SIG-M5 treated with dmso at 0.1 percent for 504 hours (cell line): ENCODE measurements around the gene PTGIS.

Experiments used
- DNase-seq: peaks from one replicate; lab custom pipeline; 2025; ENCODE audit not compliant: unreplicated experiment; lab: John Stamatoyannopoulos, UW

The PTGIS gene

DNA sequence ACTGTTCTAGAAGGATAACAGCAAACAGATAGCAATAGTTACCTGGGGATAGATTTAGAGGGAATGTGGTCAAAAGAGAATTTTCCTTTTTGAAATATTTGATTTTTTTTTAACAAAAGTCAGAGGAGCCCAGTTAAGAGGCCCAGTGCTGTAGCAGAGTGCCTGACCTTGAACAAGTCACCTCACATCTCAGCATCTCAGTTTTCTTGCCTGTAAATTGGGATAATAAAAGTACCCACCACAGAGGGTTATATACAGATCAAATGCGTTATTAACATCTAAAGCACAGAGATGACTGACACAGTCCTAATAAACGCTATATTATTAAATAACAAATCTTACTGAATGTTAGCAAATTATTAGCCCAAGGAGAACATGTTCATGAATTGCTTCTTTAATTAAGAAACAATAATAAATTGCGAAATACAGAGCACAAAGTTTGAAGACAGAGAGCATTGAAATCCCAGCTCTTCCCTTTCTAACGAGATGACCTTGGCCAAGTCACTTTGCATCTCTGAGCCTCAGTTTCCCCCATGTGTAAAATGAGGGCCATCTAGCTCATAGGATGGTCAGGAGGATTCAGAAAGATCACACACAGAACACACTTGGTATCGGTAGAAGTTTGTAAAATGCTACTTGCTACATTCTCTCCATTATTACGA lies 35.5 kb downstream of the PTGIS start:
- no peak for DNase-seq

DNA sequence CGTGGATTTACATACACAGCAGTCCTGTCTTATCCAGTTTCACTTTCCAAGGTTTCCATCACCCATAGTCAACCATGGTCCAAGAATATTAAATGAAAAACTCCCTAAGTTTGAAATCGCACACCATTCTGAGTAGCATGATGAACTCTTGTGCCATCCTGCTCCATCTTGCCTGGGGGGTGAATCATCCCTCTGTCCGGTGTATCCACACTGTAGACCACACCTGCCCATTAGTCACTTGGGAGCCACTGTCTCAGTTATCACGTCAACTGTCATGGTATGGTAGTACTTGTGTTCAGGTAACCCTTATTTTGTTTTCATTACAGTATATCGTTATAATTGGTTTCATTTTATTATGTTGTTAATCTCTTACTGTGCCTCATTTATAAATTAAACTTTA lies 38.5 kb downstream of the PTGIS start:
- DNase-seq, result no peak

DNA sequence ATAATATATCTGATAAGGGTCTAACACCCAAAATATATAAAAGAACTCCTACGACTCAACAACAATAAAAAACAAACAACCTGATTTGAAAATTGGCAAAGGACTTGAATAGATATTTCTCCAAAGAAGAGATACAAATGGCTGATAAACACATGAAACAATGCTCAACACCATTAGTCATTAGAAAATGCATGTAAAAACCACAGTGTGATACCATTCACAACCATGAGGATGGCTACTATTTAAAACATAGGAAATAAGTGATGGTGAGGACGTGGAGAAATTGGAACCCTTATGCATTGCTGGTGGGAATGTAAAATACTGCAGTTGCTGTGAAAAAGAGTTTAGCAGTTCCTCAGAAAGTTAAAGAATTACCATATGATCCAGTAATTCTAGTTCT lies 41.4 kb downstream of the PTGIS start:
- DNase-seq, result no peak

DNA sequence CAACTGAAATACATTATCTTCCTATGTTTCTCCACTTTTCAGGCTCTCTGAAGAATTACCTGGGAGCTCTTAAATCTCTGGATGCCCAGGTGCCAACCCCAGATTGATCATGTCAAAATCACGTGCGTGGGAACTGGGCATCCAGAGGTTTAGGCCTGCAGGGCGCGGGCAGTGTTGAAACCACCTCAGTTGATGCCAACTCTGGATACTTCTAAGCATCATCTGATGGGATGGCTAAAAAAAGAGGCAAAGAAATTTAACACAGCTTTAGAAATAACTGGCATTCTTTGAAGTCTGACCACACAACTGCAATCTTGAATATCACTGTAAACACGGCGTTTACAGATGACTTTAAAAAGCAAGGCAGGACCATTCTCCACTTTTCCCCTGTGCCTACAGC lies 41.9 kb downstream of the PTGIS start:
- no peak for DNase-seq

DNA sequence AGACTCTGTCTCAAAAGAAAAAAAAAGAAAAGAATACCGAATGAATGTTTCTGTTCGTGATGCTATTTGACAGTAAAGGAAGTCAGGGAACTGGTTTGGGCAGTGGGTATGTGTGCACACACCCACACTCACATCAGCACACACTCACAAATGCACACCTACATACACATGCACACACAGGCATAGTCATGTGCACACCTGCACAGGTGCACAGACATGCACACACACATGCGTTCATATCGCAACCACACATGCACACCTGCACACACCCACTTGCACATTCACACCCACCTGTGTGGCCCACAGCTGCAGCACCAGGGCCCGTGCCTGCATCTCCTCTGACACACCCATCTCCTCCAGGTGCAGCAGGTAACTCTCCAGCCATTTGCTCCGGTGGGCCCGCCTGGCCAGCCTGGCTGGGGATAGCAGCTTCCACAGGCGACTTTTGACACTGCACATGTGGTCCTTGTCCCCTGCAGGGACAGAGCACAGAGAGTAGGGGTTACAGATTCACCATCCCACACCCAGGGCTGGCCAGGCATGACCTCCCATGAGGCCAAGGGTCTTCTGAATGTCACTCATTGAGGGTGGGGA lies 44.1 kb downstream of the PTGIS start:
- DNase-seq, result no peak

DNA sequence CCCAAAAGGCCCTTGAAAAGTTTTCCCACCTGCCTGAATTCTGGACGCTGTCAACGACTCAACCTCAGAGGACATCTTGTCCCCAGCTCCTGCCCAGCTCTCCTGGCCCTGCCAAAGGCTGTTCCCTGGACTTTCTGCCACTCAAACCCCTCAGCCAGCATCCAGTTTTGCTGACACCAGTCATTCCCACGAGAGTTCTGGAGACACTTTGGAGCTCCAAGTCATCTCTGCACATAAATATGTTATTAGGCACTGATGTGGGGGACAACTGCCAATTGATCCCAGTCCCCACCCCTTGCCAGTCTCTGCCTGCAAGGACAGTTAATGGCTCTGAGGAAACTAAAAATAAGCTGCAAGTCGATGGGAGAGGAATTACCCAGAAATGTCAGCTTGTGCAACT lies 46.6 kb downstream of the PTGIS start:
- no peak for DNase-seq

DNA sequence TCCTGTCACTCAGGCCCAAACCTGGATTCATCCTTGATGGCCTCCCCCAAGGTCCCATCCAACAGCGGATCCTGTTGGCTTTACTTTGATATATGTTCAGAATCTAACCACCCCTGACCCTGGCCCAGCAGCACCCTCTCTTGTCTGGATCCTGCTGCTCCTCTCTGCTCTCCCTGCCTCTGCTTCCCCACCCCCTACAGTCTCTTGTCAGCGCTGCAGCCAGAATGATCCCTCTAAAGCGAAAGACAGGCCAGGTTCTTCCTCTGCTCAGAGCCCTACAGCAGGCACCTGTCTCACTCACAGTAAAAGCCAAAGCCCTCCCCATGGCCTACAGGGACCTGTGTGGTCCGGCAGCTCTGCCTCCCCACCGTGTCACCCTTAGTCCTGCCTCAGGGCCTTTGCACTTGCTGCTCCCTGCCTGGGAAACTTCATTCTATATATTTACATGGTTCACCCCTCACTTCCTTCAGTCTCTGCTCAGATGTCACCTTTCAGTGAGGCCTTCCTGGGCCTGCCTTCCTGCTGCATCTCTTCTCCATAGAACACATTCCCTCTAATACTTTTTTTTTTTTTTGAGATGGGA lies 48.1 kb downstream of the PTGIS start:
- DNase-seq, result no peak

DNA sequence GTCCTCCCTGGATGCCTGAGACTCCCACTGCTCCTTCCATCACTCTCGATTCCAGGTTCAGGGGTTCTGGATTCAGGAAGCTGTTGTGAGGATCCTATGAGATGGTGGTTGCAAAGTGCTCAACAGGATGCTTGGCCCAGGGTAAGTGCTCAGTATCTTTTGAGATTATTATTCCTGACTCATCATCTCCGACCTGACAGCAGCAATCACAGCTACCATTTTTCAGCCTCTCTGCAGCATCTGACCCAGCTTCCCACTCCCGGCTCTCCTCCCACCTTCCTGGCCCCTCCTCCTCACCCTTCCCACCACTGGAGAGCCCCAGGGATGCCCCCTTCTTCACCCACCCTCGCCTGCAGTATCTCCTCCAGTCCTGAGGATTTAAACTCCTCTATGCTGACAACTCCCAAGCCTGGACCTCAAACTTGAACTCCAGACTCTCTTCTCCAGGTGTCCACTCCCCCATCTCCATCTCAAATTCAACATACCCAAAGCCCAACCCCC lies 48.7 kb downstream of the PTGIS start:
- no peak for DNase-seq

DNA sequence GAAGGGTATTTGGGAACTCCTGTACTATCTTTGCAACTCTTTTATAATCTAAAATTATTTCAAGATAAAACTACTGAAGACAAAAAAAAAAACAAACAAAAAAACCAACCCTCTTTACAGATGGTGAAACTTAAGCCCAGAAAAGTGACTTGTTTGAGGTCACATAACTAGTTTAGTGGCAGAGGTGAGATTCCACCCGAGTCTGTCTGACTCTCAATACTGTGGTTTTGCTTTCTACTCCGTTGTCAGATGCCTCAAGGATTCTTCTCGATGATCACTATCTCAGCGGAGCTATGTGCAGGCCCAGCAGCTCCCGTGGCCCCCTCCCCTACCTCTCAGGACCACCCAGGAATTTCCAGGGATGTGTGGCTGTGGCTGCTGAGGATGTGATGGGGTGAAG lies 49.4 kb downstream of the PTGIS start:
- DNase-seq, result no peak

DNA sequence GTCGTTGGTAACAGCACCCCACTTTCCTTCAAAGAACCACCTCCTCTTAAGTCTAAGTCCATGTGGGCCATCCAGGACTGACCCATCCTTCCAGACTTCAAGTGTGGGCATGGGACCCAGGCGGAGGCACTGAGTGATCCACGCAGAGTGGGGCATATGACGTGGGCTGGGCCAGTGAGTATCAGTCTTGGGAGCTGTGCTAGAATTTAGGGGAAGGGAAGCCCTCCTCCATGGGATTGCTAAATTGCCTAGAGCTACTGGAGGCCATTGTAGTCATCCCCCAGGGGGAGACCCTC lies 50.2 kb downstream of the PTGIS start:
- no peak for DNase-seq

DNA sequence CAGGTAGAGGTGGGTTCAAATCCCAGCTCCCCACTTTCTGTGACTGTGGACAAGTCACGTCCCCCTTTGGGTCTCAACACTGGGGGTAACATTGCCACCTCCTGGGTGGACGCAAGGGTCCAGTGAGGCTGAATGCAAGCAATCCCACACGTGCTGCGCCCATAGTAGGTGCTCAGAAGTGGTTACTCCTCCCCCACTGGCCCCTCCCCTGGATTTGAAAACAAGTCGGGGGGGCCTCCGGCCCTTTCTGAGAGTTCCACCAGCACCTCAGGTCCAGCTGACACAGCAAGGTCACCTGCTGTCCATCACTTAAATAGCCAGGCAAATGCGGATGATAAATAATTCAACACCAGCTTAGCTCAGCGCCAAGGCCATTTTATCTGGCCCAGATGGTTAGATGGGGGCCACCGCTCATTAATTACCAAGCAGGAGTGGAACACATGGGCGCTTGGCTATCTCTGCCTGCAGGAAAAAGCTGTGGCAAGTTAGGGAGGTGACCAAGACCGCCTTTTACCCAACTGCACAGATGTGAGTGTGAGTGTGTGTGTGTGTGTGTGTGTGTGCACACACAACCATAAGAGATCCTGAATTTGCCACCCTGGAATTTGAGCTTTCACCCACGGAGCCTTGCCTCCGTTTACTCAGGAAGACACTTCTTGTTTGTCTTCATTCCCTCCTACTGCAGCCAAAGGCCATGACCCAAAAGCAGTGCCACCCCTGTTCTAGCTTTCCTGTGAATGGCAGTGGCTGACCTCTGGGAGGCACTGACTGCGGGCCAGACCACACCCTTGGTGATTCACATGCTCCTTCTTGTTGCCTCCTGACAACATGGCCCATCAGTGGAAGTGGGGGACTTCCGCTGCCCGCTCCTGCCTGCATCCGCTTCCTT lies 50.8 kb downstream of the PTGIS start:
- DNase-seq, result no peak

DNA sequence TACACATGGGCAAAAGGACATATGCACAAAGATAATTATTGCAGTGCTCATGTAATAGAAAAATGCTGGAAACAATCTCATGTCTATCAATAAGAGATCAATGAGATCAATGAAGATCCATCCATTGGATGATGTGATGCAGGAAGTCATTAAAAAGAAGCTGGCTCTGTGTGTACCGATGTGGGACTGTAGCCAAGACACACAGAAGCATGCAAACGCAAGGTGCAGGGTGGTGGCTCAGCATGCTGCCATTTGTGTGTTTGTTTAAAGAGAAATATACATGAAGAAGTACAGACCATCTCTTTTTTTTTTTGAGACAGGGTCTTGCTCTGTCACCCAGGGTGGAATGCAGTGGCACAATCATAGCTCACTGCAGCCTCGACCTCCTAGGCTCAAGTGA lies 52.4 kb downstream of the PTGIS start:
- DNase-seq, result no peak

DNA sequence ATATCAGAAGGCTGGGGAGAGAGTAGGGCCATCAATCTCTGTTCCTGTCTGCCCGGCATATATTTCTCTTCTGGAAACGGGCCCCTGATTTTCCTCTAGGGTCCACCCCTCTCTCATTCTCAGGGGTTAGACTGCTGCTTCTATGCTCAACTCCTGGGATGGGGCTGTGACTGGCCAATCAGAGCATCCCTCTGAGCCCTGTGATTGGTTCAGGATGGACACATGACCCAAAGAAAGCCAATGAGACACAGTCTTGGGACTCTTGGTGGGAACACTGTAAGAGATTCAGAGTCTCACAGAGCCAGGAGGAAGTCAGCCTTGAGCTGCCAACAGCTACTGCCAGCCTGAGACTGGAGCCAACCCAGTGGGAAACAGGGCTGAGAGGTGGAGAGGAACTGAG lies 54.4 kb downstream of the PTGIS start:
- DNase-seq, result no peak

DNA sequence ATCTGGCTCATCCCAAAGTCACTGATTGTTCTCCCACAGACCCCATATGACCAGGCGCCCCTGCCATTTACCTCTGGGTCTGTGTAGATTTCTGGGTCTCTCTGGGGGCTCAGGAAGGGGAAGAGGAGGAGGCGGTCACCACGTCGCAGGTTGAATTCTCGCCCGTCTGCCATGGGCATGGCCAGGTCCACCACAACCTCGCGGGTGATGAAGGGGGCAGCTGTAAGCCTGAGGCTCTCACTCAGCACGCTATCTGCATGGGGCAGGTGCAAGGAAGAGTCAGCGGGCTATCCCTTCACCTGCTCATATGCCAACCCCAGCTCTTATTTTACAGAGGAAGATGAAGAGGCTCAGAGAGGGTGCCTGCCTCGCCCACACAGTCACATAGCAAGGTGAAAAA lies 54.9 kb downstream of the PTGIS start:
- DNase-seq, result no peak

DNA sequence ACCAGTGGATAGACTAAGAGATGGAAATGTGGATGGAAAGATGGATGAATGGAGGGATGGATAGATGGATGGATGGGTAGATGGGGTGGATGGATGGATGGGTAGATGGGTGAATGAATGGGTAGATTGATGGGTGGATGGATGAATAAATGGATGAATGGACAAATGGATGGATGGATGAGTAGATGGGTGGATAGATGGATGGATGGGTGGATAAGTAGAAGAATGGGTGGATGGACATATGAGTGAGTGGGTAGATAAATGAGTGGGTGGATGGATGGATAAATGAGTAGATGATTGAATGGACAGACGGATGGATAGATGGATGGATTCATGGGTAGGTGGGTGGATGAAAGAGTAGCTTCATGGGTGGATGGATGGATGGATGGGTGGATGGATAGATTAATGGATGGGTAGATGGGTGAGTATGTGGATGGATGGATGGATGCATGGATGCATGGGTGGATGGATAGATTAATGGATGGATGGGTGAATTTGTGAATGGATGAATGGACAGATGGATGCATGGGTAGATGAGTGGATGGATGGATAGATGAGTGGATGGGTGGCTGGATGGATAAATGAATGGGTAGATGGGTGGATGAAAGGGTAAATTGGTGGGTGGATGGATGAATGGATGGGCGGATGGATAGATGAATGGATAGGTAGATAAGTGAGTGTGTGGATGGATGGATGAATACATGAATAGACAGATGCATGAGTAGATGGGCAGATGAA lies 56.0 kb downstream of the PTGIS start:
- no peak for DNase-seq

DNA sequence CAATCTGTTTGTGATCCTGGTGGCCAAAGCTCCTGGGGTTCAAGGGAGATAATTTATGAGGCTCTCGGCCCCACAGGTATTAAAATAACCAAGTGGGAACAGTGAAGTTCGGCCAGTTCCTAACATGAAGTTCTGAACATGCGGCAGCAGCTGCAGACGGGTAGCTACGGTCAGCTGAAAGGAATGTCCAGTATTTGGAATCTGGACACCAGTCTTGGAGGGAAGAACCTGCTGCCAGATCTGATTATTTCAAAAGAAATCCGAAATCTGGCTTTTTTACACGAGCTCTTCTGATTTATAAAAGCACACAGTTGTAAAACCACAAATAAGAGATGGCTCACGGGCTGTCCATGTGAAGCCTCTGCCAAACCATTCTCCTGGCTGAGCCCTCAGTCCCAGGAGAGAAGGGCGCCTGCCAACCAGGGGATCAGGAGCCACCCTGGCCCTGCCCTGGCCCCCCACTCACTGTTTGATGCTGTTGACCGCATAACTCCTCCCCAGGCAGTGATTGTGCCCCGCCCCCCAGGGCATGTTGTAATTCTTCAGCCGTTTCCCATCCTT lies 57.3 kb downstream of the PTGIS start:
- DNase-seq, result no peak

DNA sequence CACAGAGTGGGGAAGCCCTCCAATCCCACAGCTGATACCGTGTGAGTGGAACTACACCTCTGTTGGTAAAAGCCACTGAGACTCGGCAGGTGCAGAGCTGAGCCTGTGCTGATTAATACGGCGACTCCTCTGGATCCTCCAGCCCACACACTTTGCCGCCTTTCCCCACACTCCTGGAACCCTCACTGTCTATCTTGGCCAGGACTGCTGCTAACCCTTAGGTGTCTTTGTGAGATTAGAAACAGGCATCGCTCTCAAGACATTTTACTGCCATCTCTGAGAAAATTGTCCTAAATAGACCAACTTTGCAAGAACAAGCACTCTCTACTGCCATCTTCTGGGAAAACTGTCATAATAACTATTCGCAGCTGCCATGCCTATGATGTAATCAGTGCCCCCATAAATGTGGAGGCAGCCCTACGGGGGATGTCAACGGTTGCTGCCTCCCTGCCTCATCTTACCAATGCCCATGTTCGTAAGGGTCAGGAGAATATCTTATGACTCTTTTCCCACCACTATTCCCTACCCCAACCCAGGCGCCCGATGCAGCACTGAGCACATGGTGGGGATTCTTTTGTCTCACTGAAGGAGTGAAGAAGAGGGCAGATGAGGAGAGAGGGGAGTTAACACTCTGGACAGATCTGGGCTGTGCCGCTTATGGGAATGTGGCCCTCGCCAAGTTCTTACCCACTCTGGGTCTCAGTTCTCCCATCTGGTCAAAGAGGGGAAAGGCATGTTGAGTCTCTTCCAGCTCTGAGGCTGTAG lies 59.3 kb downstream of the PTGIS start:
- peak; percentile 83 for DNase-seq

DNA sequence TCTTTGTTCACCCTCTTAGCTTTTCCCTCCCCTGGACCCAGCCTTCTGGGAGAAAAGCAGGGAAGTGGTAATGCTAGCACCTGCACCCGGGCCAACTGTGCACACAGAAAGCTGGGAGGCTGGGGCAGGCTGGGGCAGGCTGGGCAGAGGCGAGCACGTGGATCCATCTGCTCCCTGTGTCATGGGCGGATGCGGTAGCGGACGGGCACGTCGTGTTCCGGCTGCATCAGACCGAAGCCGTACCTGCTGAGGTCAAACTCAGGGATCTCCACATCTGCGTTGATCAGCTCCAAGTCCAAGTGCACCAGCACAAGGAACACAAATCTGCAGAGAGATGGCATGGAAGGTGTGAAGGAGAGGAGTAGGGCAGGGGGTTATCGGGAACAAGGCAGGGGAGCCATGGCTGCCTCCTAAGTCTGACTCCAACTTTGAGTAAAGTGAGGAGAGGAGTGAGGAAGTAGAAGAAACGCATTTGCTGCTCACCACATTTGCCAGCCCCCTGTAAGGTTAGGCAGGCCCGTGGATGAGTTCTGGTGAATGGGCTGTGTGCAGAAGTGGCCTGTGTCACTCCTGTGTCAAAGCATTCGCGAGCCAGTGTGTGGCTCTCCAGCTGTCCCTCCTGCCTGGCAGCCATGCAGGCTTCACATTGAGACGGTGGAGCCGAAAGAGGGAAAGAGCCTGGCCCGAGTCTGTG lies 60.0 kb downstream of the PTGIS start:
- no peak for DNase-seq

DNA sequence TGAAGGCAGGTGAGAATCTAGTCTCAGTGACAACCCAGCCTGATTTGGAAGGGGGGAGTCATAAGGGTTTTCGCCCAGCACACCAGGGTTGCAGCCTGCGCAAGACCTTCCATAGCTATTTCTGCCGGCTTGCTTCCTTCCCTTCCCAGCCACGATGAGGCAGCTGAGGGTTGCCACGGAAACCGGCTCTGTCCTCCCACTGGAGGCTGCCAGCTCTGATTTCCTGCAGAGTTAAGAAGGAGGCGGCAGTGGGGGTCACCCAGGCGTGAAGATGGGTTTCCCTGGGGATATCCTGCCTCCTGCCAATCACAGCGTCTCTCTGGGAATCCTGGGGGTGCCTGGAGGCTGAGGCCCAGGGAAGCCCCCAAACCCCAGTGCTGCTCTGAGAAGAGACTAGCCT lies 62.4 kb downstream of the PTGIS start:
- DNase-seq, result no peak

DNA sequence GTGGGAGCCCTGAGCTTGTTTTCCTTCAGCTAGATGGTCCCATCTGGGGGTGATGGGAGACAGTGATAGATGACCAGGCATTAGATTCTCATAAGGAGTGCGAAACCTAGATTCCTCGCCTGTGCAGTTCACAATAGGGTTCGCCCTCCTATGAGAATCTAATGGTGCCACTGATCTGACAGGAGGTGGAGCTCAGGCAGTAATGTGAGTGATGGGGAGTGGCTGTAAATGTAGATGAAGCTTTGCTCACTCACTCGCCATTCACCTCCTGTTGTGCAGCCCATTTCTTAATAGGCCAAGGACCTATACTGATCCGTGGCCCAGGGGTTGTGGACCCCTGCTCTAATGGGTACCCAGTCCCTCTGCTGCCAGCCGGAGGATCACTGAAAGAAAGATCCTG lies 64.8 kb downstream of the PTGIS start:
- no peak for DNase-seq
